Subcutaneous adipose tissue (tissue), 4 donors: ENCODE data around the gene NPHP3. TPM values are rescaled to one million over a fixed set of nuclear protein-coding genes. Genes with fewer than 3 reads are reported as not detected.

Experiments
- total RNA-seq, 4 donors: library from RNA; depleted of rRNA; stranded (reverse); fragments of >200 nt; gene quantifications; one replicate each; pipeline ENCODE4 v1.1.0, GENCODE V29; 2016
- TF ChIP-seq, protein P1 (sequence below): fragments of 450-650 bp; IDR thresholded peaks from one replicate; pipeline ENCODE4 v1.5.1; 2016; ENCODE audit warnings: low read depth, mild to moderate bottlenecking, control low read depth, antibody characterized with exemption, moderate library complexity

NPHP3 gene
- total RNA-seq, 4 donors from 2014 or later, result 45.9 to 73.7 (median 62.3) TPM

DNA sequence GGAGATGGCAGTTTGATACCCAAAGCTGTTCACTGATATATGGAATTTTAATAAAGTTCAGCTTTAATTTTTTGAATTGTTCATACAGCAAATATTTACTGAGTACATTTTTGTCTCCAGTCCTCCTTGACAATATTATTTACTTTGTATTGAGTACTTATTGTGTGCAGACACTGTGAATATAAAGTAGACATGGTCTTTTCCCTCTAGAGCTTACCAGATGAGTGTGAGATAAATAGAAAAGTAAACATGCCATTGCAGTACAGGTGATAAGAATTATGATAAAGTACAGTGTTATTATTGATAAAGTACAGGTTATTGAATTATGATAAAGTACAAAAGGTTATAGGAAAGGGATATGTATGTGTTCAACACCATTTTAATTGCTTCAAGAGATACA, 60.0 kb downstream of the NPHP3 start:
- TF ChIP-seq, protein P1, sequence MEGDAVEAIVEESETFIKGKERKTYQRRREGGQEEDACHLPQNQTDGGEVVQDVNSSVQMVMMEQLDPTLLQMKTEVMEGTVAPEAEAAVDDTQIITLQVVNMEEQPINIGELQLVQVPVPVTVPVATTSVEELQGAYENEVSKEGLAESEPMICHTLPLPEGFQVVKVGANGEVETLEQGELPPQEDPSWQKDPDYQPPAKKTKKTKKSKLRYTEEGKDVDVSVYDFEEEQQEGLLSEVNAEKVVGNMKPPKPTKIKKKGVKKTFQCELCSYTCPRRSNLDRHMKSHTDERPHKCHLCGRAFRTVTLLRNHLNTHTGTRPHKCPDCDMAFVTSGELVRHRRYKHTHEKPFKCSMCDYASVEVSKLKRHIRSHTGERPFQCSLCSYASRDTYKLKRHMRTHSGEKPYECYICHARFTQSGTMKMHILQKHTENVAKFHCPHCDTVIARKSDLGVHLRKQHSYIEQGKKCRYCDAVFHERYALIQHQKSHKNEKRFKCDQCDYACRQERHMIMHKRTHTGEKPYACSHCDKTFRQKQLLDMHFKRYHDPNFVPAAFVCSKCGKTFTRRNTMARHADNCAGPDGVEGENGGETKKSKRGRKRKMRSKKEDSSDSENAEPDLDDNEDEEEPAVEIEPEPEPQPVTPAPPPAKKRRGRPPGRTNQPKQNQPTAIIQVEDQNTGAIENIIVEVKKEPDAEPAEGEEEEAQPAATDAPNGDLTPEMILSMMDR, result no peak

- TF ChIP-seq, protein P1, result no peak
Observed at GRCh38 chr3:132661101-132661500, 61.1 kb downstream of the NPHP3 start.

GRCh38 chr3:132660811-132661070, 61.5 kb downstream of the NPHP3 start:
- TF ChIP-seq, protein P1, result no peak

GRCh38 chr3:132660052-132660810, 62.0 kb downstream of the NPHP3 start, which contains the start of gene UBA5:
Gene UBA5 (plus strand): TSS chr3:132660329. CDS start chr3:132660538, 209 bp downstream.
- TF ChIP-seq, protein P1, result no peak

DNA sequence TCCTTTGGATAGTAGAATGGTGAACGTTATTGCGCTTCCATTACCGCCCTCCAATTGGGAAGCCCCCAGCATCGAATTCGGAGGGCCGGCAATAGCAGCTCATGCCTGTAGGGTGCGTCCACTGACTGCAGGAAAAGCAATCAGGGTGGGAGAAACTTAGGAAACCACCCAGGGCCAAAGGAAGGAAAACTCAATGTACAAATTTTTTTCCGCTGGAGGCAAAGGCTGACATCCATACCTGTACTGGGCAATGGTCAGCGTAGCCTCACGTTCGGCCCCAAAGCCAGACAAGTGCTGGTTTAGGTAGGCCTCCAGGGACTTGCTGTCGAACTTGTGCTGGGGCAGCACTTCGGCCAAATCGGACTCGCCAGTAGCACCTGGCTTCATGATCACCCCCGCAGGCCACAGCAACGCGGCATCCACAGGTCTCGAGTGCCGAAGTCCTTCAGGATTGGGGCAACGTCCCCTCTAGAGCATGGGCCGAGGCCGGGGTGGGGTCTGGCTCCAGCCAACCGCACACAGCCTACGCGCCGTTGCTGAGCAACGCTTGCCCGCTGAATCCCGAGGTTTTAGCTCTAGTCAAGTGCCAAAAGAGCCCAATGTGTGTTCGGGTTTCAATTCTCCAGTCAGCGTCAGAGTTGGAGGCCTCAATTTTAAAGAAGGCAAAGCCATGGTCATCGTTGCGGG, 62.7 kb downstream of the NPHP3 start, which contains the start of gene ACAD11:
TSS of gene ACAD11 (minus strand) at position 445 of the 687 bp plus-strand sequence. CDS start at position 387, 58 bp downstream.
- TF ChIP-seq, protein P1, result no peak

DNA sequence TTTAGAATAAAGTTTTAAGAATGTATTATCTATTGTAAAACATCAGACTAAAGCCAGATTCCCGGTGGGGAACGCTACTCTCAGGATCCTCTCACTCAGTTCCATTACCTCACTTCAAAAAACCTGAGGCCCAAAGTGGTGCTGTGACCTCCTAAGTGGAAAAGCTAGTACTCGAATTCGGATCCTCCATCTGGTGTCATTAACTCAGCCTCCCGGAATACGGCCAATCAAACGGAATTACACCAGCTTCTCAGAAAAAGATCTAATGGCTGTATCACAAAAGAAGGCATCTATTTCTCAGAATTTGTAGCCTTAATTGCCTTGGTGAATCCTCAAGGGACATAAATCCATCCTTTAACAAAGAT, 63.2 kb downstream of the NPHP3 start:
- TF ChIP-seq, protein P1, result no peak

DNA sequence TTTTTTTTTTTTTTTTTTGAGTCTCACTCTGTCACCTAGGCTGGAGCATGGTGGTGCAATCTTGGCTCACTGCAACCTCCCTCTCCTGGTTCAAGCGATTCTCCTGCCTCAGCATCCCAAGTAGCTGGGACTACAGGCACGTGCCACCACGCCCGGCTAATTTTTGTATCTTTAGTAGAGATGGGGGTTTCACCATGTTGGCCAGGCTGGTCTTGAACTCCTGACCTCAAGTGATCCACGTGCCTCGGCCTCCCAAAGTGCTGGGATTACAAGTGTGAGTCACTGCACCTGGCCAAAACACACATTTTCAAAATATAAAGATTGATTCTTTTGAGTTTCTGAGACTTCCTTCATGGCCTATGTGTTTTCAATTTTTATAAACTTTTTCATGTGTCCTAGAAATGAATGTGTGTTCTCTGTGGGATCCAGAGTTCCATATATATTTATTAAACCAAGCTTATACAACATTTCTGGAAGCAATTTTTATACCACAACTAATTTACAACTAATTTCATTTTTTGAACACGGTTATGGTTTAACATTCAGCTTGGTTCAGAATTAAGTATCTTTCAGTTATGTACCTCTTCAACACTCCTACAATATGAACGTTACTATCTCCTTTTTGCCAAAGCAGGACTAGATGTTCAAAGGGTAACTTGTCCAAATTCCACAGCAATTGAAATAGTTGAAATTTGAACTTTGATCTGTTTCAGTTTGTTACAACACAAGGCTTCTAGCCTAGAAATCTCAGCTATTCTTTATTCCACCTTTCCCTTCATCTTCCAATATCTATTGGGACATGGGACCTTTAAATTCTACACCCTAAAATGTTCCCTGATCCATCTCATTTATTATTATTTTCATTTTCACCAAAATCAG, 64.1 kb downstream of the NPHP3 start:
- TF ChIP-seq, protein P1, result no peak
